ENCODE data around the gene GCLC. TPM values are rescaled to one million over a fixed set of nuclear protein-coding genes. Genes with fewer than 3 reads are reported as not detected.
"Not testable (repeated sequence)": the region's sequence is repeated elsewhere in the genome, so short reads cannot be mapped to it uniquely, and the experiment has no call there.

GCLC gene
- polyA plus RNA-seq, 4 donors = 19.4 to 25.5 (median 23.9) TPM

DNA sequence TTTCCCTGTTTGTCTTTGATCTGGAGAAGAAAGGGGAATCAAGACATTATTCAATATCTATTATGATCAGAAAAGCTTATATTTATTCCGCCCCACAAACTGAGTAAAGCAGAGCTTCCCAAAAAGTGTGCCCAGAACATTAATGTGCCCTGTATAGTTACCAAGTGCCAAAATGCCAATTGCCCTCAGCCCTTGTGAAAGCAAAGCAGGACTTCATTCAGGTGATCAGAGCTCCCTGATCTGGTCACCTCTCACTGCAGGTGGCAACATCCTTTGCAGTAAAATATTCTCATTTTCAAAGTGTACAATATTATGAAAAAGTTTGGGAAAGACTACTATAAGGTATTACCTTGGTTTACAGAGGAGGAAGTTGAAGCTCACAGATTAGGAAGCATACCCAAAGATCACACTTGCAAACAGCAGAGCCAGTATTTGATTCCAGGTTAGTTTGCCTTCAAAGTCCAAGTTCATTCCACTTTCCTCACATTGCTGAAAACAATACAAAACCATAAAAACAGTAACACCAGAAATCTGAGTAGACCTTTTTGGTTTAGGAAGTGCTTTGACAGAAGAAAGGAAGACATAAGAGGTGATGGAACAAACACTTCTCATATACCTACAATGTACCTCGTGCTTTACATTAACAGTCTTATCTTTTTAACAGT lies 19.6 kb upstream of the GCLC start:
- no peak for DNase-seq (ENCODE audit: low read depth in 4 of 4, low spot score in 3 of 4)

DNA sequence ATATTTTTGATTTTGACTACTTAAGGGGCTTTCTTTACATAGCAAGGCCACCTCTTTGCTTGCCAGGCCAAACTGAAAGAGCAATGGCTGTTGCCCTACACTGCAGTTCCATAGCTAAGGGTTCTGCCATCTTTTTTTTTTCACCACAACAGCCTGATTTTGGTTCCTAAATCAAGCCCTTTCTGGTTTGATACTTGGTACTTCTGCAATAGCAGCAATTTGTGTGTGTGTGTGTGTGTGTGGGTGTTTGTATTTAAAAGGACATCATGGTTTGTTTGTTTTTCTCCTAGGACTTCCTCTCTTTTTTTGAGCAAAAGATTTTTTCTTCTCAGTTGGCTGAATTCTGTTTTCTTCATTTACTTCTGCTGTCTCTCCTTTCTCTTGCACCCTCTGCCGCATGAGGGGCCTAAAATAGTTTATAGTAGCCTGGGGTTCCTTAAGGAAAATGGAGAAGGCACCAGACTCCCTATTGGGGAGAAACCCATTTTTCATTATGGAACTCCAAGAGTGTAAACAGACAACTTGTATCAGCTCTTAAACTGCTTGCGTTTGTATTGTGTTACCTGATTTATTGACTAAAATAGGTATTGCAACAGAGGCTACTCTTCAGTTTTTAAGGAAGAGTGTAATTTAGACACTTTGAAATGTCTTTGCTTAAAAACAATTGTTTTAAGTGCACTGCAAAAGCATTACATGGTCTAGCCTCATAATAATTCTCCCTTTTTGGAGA lies 12.2 kb upstream of the GCLC start:
- no peak for DNase-seq (ENCODE audit: low read depth in 4 of 4, low spot score in 3 of 4)

DNA sequence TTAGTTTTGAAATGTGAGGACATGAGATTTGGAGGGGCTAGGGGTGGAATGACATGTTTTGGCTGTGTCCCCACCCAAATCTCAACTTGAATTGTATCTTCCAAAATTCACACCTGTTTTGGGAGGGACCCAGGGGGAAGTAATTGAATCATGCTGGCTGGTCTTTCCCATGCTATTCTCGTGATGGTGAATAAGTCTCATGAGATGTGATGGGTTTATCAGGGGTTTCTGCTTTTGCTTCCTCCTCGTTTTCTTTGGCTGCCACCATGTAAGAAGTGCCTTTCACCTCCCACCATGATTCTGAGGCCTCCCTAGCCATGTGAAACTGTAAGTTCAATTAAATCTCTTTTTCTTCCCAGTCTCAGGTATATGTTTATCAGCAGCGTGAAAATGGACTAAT lies 8.7 kb upstream of the GCLC start:
- DNase-seq (ENCODE audit: low read depth in 4 of 4, low spot score in 3 of 4) = not testable (repeated sequence)

DNA sequence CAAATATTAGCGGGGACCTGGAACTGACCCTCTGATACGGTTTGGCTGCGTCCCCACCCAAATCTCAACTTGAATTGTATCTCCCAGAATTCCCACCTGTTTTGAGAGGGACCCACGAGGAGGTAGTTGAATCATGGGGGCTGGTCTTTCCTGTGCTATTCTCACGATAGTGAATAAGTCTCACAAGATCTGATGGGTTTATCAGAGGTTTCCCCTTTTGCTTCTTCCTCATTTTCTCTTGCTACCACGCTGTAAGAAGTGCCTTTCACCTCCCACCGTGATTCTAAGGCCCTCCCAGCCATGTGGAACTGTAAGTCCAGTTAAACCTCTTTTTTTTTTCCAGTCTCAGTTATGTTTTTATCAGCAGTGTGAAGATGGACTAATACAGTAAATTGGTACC lies 6.8 kb upstream of the GCLC start:
- not testable (repeated sequence) for DNase-seq (ENCODE audit: low read depth in 4 of 4, low spot score in 3 of 4)

GRCh38 chr6:53547811-53548496 lies 3.1 kb upstream of the GCLC start:
- DNase-seq (ENCODE audit: low read depth in 4 of 4, low spot score in 3 of 4) = peak; percentile 82 to 91 (median 88)

DNA sequence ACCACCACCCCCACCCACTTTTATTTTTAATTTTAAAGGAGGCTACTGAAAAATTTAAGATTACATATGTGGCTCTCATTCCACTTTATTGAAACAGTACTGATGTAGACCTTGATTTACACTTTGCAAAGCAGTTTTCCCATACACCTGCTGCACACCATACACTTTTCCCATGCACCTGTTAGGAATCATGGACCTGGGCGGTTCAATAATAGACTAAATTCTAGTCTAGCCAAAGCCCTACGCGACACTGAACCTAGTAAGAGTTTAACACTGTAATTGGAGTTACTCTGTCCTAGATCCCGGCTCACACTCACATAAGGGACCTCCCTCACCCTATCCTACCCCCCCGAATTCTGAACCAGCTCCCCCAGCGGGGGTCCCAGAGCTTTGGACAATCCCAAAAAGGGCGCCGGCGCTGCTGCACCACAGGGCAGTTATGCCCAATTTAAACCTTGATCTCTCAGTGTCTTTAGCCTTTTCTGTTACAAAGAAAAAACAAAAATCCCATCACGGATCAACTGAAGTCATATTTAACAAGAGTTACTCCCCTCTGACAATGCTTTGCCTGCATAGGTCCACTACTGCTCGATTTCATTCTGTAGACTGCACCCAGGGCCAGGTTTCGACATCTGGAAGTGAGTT lies 2.4 kb upstream of the GCLC start:
- no peak for DNase-seq (ENCODE audit: low read depth in 4 of 4, low spot score in 3 of 4)

DNA sequence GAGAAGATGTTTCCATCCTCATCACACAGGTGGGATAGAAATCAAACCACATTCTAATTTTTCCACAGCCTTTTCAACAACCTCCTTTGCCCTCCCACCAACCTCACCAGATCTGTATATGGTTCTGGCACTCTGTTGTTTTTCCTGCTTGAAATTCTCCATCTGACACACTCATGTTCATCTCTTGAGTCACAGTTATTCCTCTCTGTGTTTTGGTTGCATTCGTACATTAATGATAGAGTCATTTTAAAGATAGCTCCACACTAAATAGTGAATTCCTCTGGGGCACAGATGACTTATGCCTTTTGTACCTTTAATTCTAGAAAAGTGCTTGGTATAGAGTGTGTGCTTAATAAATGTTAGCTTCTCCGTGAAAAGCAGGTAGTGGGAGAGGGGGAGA lies 1.4 kb upstream of the GCLC start:
- no peak for DNase-seq (ENCODE audit: low read depth in 4 of 4, low spot score in 3 of 4)

- DNase-seq (ENCODE audit: low read depth in 4 of 4, low spot score in 3 of 4) = no peak
These were observed 758 bp downstream of the GCLC start for GRCh38 chr6:53544217-53544469.

- DNase-seq (ENCODE audit: low read depth in 4 of 4, low spot score in 3 of 4) = peak in 2 of 4 donors; percentile 5 to 12
These were observed 1.3 kb downstream of the GCLC start for GRCh38 chr6:53543359-53544216.

- no peak for DNase-seq (ENCODE audit: low read depth in 4 of 4, low spot score in 3 of 4)
These were observed 3.0 kb downstream of the GCLC start for GRCh38 chr6:53541900-53542299.

DNA sequence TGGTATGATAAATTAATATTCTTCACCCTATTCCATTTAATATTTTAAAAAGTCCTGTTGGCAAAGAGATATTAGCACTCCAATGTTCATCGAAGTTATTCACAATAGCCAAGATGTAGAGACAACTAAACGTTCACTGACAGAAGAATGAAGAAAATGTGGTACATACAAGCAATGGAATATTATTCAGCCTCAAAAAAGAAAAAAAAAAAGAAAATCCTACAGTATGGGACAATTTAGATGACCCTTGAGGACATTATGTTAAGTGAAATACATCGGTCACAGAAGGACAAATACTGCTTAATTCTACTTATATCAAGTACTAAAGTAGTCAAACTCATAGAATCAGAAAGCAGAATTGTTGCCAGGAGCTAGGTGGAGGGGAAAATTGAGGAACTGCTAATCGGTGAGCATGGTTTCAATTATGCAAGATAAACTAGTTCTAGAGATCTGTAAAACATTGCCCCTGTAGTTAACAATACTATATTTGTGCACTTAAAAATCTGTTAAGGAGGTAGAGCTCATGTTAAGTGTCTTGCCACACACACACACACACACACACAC lies 4.7 kb downstream of the GCLC start:
- no peak for DNase-seq (ENCODE audit: low read depth in 4 of 4, low spot score in 3 of 4)

DNA sequence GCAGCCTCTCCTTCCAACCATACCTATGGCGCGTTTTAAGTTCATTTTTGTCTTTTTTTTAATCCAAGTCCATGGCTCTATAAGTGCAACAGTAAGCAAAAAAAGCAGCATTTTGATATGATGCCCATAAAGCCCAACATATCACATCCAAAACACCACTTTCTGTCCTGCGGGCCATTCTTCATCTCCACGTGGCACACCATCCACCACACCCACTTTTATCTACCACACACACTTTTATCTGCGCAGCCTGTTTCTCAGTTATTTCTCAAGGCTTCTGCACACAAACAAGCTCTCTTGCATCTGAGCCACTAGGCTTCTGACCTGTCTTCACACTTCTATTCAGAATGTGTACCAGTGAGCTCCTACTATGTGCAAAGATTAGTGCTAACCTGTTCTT lies 5.3 kb downstream of the GCLC start:
- DNase-seq (ENCODE audit: low read depth in 4 of 4, low spot score in 3 of 4) = no peak

- DNase-seq (ENCODE audit: low read depth in 4 of 4, low spot score in 3 of 4) = no peak
These were observed 8.3 kb downstream of the GCLC start for GRCh38 chr6:53536561-53536960.

DNA sequence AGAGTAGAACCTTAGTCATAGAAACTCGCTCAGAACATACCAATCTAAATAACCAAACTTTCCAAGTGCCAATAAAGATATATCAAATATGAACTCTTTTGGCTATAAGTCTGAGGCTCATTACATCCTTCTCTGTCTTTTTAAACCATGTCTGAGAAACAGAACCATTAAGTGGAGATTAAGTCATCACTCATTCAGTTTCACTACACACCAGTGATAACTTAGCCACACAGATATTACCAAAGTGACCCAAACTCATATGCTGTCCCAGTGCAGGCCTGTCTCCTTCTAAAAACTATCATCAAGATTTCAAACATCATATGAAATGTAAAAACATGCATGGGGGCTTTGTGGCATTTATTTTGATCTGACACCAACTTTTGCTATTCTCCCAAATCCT lies 12.0 kb downstream of the GCLC start:
- DNase-seq (ENCODE audit: low read depth in 4 of 4, low spot score in 3 of 4) = no peak

DNA sequence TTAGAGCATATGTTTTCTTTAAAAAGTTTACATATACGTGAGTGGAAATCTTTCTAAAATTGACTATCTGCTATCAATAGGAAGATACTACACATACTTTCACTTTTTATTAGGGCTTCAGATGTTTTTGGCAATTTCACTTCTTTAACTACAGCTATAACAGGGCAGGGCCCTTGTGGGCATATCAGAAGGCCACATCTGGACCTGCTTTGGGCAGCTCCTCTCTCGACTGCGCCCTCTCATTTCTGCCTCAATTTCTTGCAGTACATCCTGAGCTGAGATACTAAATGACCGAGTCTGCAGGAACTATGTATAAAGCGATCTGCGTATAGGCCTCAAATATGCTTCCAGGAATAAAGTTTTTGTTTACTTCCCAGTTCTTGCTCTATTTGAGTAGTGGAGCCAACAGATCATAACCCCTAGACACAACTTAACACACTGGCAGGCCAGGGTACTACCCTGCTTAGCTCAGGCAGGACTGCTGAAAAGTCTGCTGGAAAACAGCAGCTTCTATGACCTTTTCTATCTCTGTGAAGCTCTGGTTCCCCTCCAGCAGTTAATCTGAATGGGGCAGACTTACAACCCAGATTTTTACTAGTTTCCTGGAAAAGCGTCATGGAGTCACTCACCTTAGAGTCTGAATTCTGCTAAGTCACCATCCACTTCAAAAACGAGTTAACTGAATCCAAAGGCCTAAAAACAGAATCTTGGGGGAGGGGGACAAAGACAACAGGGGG lies 12.7 kb downstream of the GCLC start:
- no peak for DNase-seq (ENCODE audit: low read depth in 4 of 4, low spot score in 3 of 4)

GRCh38 chr6:53530780-53531386 lies 14.0 kb downstream of the GCLC start:
- no peak for DNase-seq (ENCODE audit: low read depth in 4 of 4, low spot score in 3 of 4)

DNA sequence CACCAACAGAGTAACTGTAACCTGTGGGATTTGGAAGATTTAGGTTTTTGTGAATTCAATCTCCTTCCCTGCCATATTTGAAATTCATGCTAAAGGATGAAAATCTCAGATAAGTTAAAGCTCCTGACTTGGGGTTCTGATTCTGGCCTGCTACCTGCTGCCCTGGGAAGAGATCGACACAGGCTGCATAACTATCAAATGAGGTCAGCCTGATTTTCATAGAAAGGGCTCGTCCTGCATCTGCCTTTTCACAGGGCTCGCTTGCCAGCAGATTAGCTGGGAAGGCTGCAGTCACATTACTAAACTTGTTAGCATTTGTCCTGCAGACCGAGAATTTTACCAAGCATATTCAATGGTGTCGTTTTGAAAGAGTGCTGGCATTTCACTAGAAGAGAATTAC lies 14.6 kb downstream of the GCLC start:
- DNase-seq (ENCODE audit: low read depth in 4 of 4, low spot score in 3 of 4) = no peak

- no peak for DNase-seq (ENCODE audit: low read depth in 4 of 4, low spot score in 3 of 4)
These were observed 15.4 kb downstream of the GCLC start for GRCh38 chr6:53529324-53530036.

DNA sequence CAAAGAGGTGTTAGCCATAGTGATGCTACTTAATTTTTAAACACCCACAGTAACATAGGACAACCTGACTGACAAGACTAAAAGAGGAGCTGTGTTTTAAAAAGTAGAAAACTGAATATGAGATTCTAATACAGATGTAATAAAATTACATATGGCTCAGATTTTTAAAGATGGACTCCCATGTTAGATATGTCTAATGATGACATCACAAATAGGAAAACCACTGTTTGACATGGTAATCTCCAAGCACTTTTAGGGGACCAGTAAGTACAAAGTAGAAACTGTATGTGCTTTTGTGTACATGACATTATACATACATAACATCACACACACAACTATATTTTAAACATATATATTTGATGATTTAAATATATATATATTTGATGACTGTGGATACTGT lies 16.8 kb downstream of the GCLC start:
- no peak for DNase-seq (ENCODE audit: low read depth in 4 of 4, low spot score in 3 of 4)

Data from left renal pelvis (tissue), 4 donors.